HFFc6 (cell line): ENCODE measurements around the gene UPF1. TPM values are rescaled to one million over a fixed set of nuclear protein-coding genes. Genes with fewer than 3 reads are reported as not detected.

ENCODE experiments used
- DNase-seq: peaks from one replicate; pipeline ENCODE4 v3.0.0-alpha.2; 2018
- H3K27ac Mint-ChIP-seq: 2 replicates; pipeline ENCODE4 v1.8.0; 2020; ENCODE audit warnings: mild to moderate bottlenecking, mixed read lengths
- H3K27me3 Mint-ChIP-seq: 2 replicates; pipeline ENCODE4 v1.8.0; 2021; ENCODE audit warnings: mild to moderate bottlenecking, moderate library complexity, mixed read lengths; ENCODE audit not compliant: insufficient read depth
- H3K36me3 Mint-ChIP-seq: 2 replicates; pipeline ENCODE4 v1.8.0; 2021; ENCODE audit warnings: low read depth, mixed read lengths
- H3K4me1 Mint-ChIP-seq: 2 replicates; pipeline ENCODE4 v1.8.0; 2020; ENCODE audit warnings: low read depth, mixed read lengths
- H3K4me3 Mint-ChIP-seq: 2 replicates; pipeline ENCODE4 v1.8.0; 2020; ENCODE audit warnings: mild to moderate bottlenecking, moderate library complexity, mixed read lengths
- H3K9me3 Mint-ChIP-seq: 2 replicates; pipeline ENCODE4 v1.8.0; 2020; ENCODE audit warnings: mild to moderate bottlenecking, mixed read lengths
- total RNA-seq, 6 experiments: library from RNA; stranded (reverse); fragmentation: NEBNext Ultra II Directional; extraction: Animal tissue kit (Norgen Biotek cat#: 25700); gene quantifications; 2 replicates in 1 of 6; 3 replicates in 5 of 6; pipeline ENCODE4 v1.2.3, GENCODE V29; 2021
- TF ChIP-seq, protein P1 (sequence below): fragments of 200-600 bp; sonication (generic); IDR thresholded peaks from 2 replicates; pipeline ENCODE4 v1.5.0; 2021; ENCODE audit warnings: antibody characterized with exemption, mild to moderate bottlenecking

UPF1 gene
- total RNA-seq, 6 experiments from 2014 or later, result 46.3 to 54.7 (median 51.4) TPM

DNA sequence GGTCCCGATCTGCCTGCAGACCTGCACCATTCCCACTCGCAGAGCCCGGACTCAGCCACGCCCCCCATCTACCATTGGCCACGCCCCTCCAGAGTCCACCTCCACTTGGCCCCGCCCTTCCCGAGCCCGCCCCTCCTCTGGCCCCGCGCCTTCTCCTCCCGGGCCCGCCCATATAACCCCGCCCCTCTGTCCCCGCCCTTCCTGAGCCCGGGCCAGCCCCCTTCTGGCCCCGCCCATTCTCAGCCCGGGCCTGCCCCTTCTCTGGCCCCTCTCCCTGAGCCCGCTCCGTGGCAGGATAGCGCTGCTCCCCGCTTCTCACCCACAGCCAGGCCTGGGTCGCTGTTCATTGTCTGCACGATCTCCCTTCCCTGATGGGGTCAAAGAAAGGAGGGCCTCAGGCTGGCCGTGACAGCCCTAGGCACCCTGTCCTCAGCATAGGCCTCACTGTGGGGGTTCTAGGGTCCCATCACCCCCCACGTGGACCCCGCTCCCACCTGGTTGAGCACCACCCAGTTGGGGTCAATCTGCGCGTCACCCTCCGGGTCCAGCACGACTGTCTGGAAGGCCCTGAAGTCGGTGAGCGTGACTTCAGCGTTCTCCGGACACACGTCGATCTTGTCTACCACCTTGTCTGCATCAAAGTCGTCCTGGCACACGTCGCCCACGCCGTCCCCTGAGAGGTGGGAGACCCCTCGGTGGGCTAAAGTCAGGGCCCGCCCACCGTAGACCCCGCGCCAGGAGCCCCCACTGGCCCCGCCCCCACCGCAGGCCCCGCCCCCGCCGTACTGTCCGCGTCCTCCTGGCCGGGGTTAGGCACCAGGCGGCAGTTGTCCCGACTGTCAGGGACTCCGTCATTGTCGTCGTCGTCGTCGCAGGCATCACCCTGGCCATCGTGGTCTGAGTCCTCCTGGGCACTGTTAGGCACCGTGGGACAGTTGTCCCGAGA is 46.3 kb upstream of the UPF1 start:
- Mint-ChIP-seq H3K4me1 (peaks cover 11% of the 10 kb centered on the region), H3K9me3 (no peaks in the 10 kb centered on the region), H3K27me3 (peaks cover 20% of the 10 kb centered on the region), H3K36me3 (no peaks in the 10 kb centered on the region), H3K4me3 (no peak overlapping the region), H3K27ac (no peak overlapping the region)
- TF ChIP-seq, protein P1, sequence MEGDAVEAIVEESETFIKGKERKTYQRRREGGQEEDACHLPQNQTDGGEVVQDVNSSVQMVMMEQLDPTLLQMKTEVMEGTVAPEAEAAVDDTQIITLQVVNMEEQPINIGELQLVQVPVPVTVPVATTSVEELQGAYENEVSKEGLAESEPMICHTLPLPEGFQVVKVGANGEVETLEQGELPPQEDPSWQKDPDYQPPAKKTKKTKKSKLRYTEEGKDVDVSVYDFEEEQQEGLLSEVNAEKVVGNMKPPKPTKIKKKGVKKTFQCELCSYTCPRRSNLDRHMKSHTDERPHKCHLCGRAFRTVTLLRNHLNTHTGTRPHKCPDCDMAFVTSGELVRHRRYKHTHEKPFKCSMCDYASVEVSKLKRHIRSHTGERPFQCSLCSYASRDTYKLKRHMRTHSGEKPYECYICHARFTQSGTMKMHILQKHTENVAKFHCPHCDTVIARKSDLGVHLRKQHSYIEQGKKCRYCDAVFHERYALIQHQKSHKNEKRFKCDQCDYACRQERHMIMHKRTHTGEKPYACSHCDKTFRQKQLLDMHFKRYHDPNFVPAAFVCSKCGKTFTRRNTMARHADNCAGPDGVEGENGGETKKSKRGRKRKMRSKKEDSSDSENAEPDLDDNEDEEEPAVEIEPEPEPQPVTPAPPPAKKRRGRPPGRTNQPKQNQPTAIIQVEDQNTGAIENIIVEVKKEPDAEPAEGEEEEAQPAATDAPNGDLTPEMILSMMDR, result no peak
- peak; percentile 5 for DNase-seq

DNA sequence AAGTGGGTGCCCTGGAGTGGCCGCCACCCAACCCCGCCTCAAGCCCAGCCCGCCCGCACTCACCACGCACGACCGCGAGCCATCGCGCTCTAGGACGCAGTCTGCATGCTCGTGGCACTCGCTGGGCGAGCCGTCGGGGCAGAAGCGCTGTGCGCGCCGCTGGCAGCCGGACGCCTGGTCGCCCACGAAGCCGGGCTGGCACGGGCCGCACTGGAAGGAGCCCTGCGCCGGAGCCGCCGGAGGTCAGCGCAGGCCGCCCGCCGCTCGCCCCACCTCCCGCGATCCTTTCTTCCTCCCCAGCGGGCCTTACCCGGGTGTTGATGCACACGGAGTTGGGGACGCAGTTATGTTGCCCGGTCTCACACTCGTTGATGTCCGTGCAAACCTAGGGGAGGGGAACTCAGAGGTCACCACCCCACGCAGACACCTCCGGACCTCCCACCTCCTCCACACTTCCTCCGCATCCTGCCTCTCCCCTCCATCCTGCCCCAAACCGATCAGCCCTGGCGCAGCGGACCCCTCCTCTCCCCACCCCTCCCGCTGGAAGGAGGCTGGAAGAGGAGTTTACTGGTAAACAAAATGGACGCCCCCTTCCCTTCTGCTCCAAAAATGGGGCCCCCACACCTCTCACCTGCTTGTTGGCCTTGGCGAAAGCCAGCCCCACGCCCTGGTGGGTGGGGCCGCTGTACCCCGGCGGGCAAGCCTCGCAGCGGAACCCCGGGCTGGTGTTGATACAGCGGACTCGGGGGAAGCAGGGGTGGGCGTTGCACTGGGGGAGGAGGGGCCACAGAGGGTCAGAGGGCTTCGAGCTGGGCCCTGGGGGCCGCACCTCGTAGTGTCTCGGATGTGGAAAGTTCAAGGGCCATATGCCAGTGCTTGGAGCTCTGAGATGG is 43.0 kb upstream of the UPF1 start:
- Mint-ChIP-seq H3K36me3 (no peaks in the 10 kb centered on the region), H3K4me3 (peak overlapping the region; percentile 68; the same call in 1 of the 2 replicates), H3K4me1 (peaks cover 12% of the 10 kb centered on the region), H3K27me3 (peaks cover 40% of the 10 kb centered on the region), H3K27ac (no peak overlapping the region), H3K9me3 (no peaks in the 10 kb centered on the region)
- TF ChIP-seq, protein P1, result no peak
- no peak for DNase-seq

DNA sequence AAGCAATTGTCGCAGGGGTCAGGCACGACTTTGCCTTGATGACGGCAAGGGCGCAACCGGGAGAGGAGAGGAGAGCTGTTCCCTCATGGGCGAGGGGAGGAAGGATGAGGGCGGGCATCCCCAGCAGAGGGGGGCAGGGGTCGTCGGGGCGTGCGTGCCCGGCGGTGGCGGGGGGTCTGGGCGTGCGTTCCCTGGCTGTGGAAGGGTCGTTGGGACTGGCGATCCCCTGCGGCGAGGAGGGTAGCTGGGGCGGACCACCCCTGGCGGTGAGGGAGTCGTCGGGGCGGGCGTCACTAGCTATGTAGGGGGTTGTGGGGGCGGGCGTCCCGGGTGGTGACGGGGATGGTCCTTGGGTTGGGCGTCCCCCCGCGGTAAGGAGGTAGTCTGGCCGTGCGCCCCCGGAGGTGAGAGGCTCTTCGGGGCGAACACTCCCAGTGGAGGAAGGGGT is 42.3 kb upstream of the UPF1 start:
- no peaks in the 10 kb centered on the region for H3K36me3 Mint-ChIP-seq
- TF ChIP-seq, protein P1, result no peak
- H3K4me3 Mint-ChIP-seq, result peak overlapping the region; percentile 68; the same call in 1 of the 2 replicates
- H3K4me1 Mint-ChIP-seq, result peaks cover 12% of the 10 kb centered on the region
- no peak overlapping the region for H3K27ac Mint-ChIP-seq
- H3K27me3 Mint-ChIP-seq, result peaks cover 41% of the 10 kb centered on the region
- no peak for DNase-seq
- no peaks in the 10 kb centered on the region for H3K9me3 Mint-ChIP-seq

DNA sequence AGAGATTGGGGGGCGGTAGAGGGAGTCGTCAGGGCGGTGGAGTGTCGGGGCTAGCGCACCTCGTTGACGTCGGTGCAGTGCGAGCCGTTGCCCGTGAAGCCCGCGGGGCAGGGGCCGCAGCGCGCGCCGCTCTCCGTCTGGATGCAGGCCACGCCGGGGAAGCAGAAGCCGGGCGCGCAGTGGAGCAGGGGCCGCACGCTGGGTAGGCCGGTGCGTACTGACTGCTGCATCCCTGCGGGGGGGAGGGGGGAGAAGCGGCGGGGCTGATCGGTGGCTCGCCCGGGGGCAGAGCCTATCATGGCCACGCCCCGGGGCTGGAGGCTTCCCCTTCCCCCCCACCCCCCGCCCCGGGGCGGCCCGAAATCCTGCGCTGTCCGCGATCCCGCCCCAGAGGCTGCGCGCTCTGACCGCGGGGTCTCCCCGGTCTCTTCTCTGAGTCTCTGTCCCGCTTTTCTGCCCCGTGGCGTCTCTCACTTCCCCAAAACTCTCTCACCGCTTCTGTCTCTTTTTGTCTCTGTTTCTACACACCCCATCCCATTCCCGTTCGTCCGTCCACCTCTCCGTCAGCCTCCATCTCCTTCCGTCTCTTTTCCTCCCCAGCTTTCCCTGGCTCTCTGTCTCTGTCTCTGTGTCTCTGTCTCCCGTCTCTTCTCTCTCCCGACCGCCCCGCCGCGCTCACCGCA is 41.7 kb upstream of the UPF1 start:
- TF ChIP-seq, protein P1, result no peak
- Mint-ChIP-seq H3K4me1 (peaks cover 12% of the 10 kb centered on the region), H3K36me3 (no peaks in the 10 kb centered on the region), H3K27me3 (peaks cover 41% of the 10 kb centered on the region), H3K4me3 (peak overlapping the region; percentile 79), H3K9me3 (no peaks in the 10 kb centered on the region), H3K27ac (no peak overlapping the region)
- DNase-seq, result no peak
